Ascending aorta (tissue), 2 donors: ENCODE measurements around the gene HES1. TPM values are rescaled to one million over a fixed set of nuclear protein-coding genes. Genes with fewer than 3 reads are reported as not detected.
"Not testable (repeated sequence)": the region's sequence is repeated elsewhere in the genome, so short reads cannot be mapped to it uniquely, and the experiment has no call there.

ENCODE experiments used
- DNase-seq, 2 donors: peaks; one replicate each; pipeline ENCODE4 v3.0.0-alpha.2; 2019; ENCODE audit warnings: low spot score in 2 of 2
- H3K27ac ChIP-seq, 2 donors: fragments of 200-600 bp; sonication (generic); one replicate each; pipeline ENCODE4 v1.5.1; 2016 to 2017; ENCODE audit warnings: mild to moderate bottlenecking in 1 of 2
- H3K27me3 ChIP-seq: fragments of 200-600 bp; sonication (generic); one replicate; pipeline ENCODE4 v1.5.1; 2017
- H3K36me3 ChIP-seq, 2 donors: fragments of 200-600 bp; sonication (generic); one replicate each; pipeline ENCODE4 v1.5.1; 2016
- H3K4me1 ChIP-seq, 2 donors: fragments of 200-600 bp; sonication (generic); one replicate each; pipeline ENCODE4 v1.5.1; 2016 to 2017; ENCODE audit warnings: mild to moderate bottlenecking in 1 of 2
- H3K4me3 ChIP-seq, 2 donors: fragments of 200-600 bp; sonication (generic); one replicate each; pipeline ENCODE4 v1.5.1; 2016 to 2017; ENCODE audit warnings: mild to moderate bottlenecking in 1 of 2
- H3K9me3 ChIP-seq, 2 donors: fragments of 200-600 bp; sonication (generic); one replicate each; pipeline ENCODE4 v1.5.1; 2016
- CTCF ChIP-seq, 3 experiments: fragments of 200-600 bp in 2 of 3; fragments of 450-650 bp in 1 of 3; sonication (generic) in 2 of 3; IDR thresholded peaks; one replicate each; pipeline ENCODE4 v1.5.1; 2016 to 2019; ENCODE audit warnings: antibody characterized with exemption in 3 of 3, mild to moderate bottlenecking in 1 of 3, moderate library complexity in 1 of 3
- intact Hi-C: fragments of 100-400 bp; cut with DNase I; formaldehyde crosslinking; loops from one replicate; pipeline ENCODE4 v1.15.1; 2023
- total RNA-seq: library from RNA; depleted of rRNA; stranded (reverse); fragments of >200 nt; gene quantifications from one replicate; pipeline ENCODE4 v1.1.0, GENCODE V29; 2016

HES1 gene
- total RNA-seq, 1 donor from 2014 or later, result 22.6 TPM

GRCh38 chr3:194089357-194090177 lies 46.4 kb upstream of the HES1 start:
- Histone ChIP-seq H3K27me3 (no peaks in the 10 kb centered on the region), H3K9me3 (no peaks in the 10 kb centered on the region), H3K4me3 (no peak overlapping the region), H3K27ac (no peak overlapping the region), H3K4me1 (peaks cover 7 to 15% of the 10 kb centered on the region in 2 donors), H3K36me3 (no peaks in the 10 kb centered on the region)
- DNase-seq, result peak; percentile 60 to 80
- no peak for TF ChIP-seq CTCF (IDR thresholded peaks at IDR 0.05)
- intact Hi-C loops, result loop anchor here (5.0 kb wide), 1 partner anchor 43 kb away; no protein-coding TSS in a partner anchor

- H3K9me3 ChIP-seq, DNase-seq, H3K27ac ChIP-seq, H3K36me3 ChIP-seq, H3K4me3 ChIP-seq, H3K27me3 ChIP-seq, intact Hi-C loops: not testable (repeated sequence)
- peaks cover 7 to 15% of the 10 kb centered on the region in 2 donors for H3K4me1 ChIP-seq
Observed at GRCh38 chr3:194090178-194090555, 45.8 kb upstream of the HES1 start.

GRCh38 chr3:194090716-194091115 lies 45.2 kb upstream of the HES1 start:
- Histone ChIP-seq H3K4me1 (peaks cover 7 to 15% of the 10 kb centered on the region in 2 donors), H3K36me3 (no peaks in the 10 kb centered on the region), H3K4me3 (no peak overlapping the region), H3K27ac (no peak overlapping the region), H3K27me3 (no peaks in the 10 kb centered on the region), H3K9me3 (no peaks in the 10 kb centered on the region)
- intact Hi-C loops, result no loop called here
- DNase-seq, result no peak
- TF ChIP-seq CTCF (IDR thresholded peaks at IDR 0.05), result no peak

- intact Hi-C loops, result no loop called here
Observed at GRCh38 chr3:194091141-194091540, 44.8 kb upstream of the HES1 start.

GRCh38 chr3:194091897-194092296 lies 44.1 kb upstream of the HES1 start:
- H3K4me3 ChIP-seq, intact Hi-C loops, DNase-seq, H3K27me3 ChIP-seq, H3K4me1 ChIP-seq, H3K36me3 ChIP-seq, H3K9me3 ChIP-seq, H3K27ac ChIP-seq: not testable (repeated sequence)

More at GRCh38 chr3:194091141-194091540, 44.8 kb upstream of the HES1 start:
- DNase-seq, result no peak
- peaks cover 6 to 13% of the 10 kb centered on the region in 2 donors for H3K4me1 ChIP-seq
- H3K4me3 ChIP-seq, result no peak overlapping the region
- no peaks in the 10 kb centered on the region for H3K9me3 ChIP-seq
- no peaks in the 10 kb centered on the region for H3K27me3 ChIP-seq
- TF ChIP-seq CTCF (IDR thresholded peaks at IDR 0.05), result no peak
- H3K27ac ChIP-seq, result no peak overlapping the region
- H3K36me3 ChIP-seq, result no peaks in the 10 kb centered on the region

- H3K27me3 ChIP-seq, result no peaks in the 10 kb centered on the region
- no peak overlapping the region for H3K27ac ChIP-seq
- no peak for DNase-seq
- H3K9me3 ChIP-seq, result no peaks in the 10 kb centered on the region
- no peaks in the 10 kb centered on the region for H3K36me3 ChIP-seq
- no peak overlapping the region for H3K4me3 ChIP-seq
- TF ChIP-seq CTCF (IDR thresholded peaks at IDR 0.05), result no peak
- H3K4me1 ChIP-seq, result peaks cover 0 to 6% of the 10 kb centered on the region in 2 donors
- intact Hi-C loops, result no loop called here
Observed at GRCh38 chr3:194092881-194093301, 43.1 kb upstream of the HES1 start.
